Activated T-cell treated with anti-CD3 and anti-CD28 coated beads for 48 hours (primary cell): ENCODE results near the gene GLI3.

Experiments
- DNase-seq: peaks from one replicate; pipeline ENCODE4 v3.0.0-alpha.2; 2020; ENCODE audit warnings: low read depth

Gene GLI3

GRCh38 chr7:42035210-42035609, 201.8 kb downstream of the GLI3 start:
- no peak for DNase-seq

GRCh38 chr7:42033480-42033879, 203.5 kb downstream of the GLI3 start:
- DNase-seq, result no peak

DNA sequence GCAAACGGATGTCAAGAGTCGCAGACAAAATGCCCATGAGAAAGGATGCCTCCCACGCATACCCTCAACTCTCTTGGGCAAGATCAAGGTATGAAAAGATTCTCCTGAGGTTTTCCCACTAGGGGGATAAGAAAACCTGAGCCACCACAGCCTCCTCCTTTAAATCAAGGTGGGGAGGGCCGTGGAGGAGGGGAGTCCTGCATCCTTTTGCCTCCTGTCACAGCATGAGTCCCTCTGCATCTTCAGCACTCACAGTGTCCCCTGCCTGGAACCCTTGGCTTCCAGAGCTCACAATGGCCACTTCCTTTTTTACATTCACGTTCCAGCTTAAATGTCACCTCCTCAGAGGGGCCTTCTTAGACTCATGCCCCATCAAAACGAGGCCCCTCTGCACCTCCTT, 207.6 kb downstream of the GLI3 start:
- no peak for DNase-seq

DNA sequence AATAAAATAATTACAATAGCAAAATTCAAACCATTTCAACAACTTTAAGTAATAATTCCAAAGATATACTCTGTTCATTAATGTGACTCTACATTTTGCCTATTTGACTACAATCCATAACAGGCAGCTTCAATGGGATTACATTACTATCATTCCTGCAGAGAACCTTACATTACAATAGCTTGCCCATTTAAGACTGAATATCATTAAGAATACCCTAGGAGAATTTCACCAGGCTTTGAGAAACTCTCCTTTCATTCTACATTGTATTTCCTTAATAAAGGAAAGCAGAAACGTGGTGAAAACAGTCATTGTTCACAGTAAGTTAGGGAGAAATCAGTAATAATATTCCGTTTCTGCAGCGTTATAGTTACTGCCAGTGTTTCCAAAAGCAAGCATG, 209.5 kb downstream of the GLI3 start:
- DNase-seq, result no peak

DNA sequence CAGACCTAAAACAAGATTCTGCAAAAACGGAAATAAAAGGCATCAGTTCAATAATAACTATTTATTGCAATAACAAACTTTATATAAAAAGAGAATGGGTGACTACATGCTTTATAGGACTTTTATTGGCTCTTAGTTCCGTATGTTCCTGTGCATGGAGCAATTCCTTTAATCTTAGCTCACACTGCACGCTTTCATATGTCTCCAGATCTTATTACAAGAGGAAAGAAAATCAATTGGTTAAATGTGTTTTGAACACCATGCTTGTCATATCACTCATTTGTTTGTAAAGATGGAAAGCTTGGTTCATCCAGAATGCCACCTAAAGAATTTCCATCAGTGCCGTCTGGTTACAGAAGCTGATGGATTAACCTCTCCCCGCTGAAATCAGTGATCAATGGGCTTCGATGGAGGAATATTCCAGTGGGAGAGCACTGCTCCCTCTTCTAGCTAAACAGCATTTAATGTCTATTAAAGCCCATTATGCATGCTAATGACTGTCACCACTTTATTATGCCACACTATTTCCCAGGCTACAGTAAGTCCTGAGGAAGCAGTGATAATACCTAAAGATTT, 210.3 kb downstream of the GLI3 start:
- no peak for DNase-seq

DNA sequence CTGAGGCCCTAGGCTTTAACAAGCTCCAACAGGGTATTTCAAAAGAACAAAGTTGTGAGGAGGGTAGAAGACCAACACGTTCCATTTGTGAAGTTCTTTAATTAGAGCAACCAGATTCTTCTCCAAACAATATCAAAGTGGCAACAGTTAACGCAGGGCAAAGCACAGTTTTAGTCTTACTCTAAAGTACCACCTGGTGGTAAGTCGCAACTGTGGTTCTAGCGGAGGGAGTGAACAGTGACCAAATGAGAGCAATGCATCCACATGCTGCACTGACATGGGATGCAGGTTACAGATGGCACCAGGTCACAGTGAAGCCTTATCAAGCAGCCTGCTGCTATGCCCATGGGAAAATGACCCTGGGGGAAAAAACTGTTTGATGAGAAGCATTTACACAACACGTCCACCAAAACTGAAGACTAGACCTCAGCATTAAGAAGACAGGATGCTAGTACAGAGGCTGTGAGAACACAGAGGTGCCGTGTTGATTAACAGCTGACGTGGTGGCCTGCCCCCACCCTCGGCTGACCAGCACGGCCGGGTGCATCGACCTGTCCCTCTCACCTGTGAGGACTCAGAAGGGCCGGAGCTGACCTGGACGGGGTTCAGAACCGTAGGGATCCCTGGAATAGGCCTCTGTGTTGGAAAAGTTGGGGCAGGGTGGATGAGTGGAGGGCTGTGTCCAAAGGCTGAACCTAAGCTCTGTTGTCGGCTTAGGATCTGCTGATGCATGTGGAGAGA, 211.2 kb downstream of the GLI3 start:
- DNase-seq, result no peak

- no peak for DNase-seq
Measured at GRCh38 chr7:42024537-42024936, 212.5 kb downstream of the GLI3 start.

GRCh38 chr7:42023262-42023661, 213.7 kb downstream of the GLI3 start:
- DNase-seq, result no peak

DNA sequence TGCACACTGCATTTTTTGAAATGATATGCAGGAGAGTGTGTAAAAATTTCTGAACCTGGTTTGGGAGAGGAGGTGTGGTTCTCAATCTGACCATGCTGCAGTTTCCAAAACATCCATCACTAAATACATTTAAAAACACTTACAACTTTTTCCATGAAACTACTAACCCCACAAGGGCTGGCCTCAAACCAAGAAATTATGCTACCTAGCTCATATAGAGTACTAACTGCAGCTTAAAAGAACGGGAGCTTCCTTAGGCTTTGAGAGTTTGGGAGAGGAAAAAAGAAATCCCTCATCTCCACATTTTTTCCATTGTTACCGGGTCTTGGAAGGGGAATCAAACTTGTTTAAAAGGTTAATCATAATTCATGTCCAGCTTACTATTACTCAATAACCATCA, 214.2 kb downstream of the GLI3 start:
- no peak for DNase-seq

GRCh38 chr7:42022056-42022455, 215.0 kb downstream of the GLI3 start:
- no peak for DNase-seq

DNA sequence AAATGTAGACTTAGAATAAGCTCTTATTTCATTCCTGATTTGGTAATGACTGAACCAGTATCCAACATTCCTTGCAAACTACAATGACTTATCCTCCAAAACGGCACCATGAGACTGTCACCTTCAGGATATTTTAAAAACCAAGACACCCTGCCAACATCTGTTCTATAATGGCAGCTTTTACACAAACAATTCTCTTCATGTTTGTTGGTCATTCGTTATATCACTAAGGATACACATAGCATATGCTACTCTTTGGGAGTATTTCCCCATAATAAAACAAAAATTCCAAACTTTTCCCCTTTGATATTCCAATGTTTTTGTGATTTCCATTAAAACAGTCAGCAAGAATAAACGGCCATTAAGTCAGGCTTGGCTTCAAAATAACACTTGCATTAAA, 215.4 kb downstream of the GLI3 start:
- no peak for DNase-seq

- DNase-seq, result no peak
Measured at GRCh38 chr7:42020061-42020460, 216.9 kb downstream of the GLI3 start.

- no peak for DNase-seq
Measured at GRCh38 chr7:42017349-42017986, 219.5 kb downstream of the GLI3 start.

GRCh38 chr7:42016517-42016916, 220.5 kb downstream of the GLI3 start:
- no peak for DNase-seq

DNA sequence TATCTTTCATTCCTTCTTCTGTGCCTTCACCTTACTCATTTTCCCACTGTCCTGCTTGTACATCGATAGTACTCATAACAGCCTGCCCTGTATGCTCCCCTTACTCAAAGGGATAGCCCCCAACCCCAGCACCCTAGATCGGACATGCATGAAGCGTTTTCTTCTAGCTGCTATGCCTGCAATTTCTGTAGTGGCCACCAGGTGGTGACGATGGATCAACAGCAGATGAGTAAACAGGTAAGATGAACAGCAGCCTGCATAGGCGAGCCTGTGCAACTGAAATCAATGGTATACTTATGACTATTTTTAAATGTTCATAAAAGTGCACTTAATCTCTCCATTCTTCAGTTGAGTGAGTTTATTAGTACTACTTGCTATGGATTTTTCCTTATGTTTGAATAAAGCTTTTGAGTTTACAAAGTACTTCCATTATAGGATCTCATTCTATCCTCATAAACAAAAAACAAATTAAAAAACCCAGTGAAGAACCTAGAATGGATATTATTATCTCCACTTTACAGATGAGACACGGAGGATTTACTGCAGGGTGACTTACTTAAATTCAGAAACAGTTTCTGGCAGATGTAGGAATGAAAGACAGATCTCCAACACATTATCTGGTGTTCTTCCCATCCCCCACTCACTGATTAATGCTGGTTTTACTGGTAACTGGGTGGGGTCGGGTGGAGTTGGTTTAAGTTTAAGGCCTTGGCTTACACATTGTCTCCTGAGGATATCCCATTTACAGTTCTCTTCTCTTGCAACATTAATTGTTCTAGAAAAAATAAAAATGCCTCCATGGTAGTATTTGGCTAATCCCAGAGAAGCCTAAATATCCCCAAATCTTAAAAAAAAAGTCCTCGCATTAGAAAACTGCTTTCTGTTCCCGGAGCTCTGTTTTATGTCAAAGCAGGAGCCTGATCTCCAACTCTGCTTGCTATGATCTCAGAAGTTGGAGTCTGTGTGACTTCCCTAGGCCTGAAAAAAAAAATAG, 222.1 kb downstream of the GLI3 start:
- DNase-seq, result peak; percentile 28

DNA sequence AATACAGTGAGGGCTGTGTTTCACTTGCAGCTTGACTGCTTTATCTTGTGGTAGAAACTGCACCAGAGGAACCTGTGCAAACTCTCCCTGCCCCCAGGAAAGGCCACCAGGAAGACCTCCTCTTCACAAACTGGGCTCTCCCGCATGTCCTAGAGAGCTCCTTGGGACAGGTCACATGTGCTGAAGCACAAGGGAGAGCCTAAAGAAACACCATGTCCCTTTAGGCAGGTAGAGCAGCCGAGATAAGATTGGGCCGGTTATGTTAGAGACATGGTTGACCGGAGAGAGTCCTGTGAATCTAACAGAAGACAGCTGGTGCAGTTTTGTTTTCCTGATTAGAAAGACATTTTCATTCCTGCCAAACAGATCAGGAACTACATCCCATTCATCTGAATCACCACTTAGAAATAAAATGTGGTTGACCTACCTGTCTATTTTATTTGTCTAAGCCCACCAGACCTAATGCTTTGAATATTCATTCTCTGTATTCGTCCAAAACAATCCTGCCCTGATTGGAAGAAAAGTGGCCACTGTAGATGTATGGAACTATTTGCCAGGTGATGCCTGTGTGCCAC, 224.1 kb downstream of the GLI3 start:
- no peak for DNase-seq

DNA sequence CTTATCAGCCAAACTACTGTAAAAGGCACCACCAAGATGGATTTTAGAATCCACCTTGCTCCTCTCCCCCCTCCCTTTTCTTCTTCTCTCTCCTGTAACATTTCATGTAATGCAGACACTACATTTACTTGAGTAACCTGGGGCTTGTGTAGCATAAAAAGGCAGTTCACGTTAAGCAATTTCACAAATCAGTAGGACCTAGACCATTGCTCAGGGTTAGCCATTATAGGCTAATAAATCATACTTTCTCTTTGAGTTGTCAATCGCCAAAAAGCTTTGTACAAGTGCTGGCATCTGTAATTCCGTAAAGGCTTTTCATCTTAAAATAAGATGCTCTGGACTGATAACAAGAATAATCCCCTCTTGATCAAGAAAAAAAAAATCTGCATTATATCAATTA, 224.7 kb downstream of the GLI3 start:
- no peak for DNase-seq

DNA sequence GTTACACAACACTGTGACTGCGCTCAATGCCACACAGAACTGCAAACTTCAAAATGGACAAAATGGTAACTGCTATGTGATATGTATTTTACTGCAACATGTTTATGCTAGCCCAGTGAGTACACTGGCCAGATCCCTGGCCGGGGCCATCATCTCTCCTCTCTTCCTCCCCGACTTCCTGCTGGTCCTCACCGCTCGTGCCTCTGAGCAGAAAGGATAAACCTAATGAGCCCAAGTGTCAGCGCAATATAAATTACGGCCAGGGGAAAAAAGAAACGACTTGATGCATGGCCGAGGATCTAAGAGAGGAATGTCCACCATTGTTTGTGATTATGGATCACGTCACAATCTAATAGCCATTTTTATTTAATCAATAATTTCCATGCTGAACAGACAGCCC, 225.2 kb downstream of the GLI3 start:
- no peak for DNase-seq

GRCh38 chr7:42010751-42011150, 226.3 kb downstream of the GLI3 start:
- no peak for DNase-seq

- no peak for DNase-seq
Measured at GRCh38 chr7:42006801-42007513, 230.1 kb downstream of the GLI3 start.

DNA sequence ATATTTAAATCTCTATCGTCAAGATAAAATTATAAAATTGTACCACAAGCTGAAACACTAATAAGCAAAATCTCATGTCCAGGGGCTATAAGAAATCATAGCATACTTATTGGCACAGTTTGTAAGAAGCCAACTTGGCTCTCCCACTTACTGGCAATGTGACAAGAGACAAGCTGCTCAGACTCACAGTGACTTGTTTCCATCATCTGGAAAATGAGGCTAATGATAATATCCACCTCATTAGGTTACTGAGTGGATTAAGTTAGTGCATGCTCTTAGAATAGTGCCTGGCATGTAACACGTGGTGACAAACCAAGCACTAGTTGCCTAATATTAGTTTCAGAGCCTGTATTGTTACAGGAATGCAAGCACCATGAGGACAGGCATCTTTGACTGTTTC, 234.4 kb downstream of the GLI3 start:
- DNase-seq, result no peak
